Activated gamma-delta T cell treated with Interleukin-2 at 50 U/mL for 16 hours (primary cell): ENCODE data around the gene GOLGA6C.
"Not testable (repeated sequence)": the region's sequence is repeated elsewhere in the genome, so short reads cannot be mapped to it uniquely, and the experiment has no call there.

ENCODE experiments used
- DNase-seq: peaks from one replicate; pipeline ENCODE4 v3.0.0-alpha.2; 2020

GOLGA6C gene

GRCh38 chr15:75319231-75319897 is 61.2 kb downstream of the GOLGA6C start:
- not testable (repeated sequence) for DNase-seq
